Activated naive CD4-positive, alpha-beta T cell treated with anti-CD3 and anti-CD28 coated beads, Interleukin-2, amount 50 U/mL, for 24 hours (primary cell): ENCODE measurements around the gene ANKRD13A.
"Not testable (repeated sequence)": the region's sequence is repeated elsewhere in the genome, so short reads cannot be mapped to it uniquely, and the experiment has no call there.

Experiments used
- H3K27ac Mint-ChIP-seq: one replicate; pipeline ENCODE4 v1.8.0; 2021; ENCODE audit warnings: mild to moderate bottlenecking, mixed read lengths
- H3K27me3 Mint-ChIP-seq: one replicate; pipeline ENCODE4 v1.8.0; 2021; ENCODE audit warnings: mixed read lengths
- H3K36me3 Mint-ChIP-seq: one replicate; pipeline ENCODE4 v1.8.0; 2021; ENCODE audit warnings: mixed read lengths
- H3K4me1 Mint-ChIP-seq: one replicate; pipeline ENCODE4 v1.8.0; 2021; ENCODE audit warnings: mixed read lengths
- H3K4me3 Mint-ChIP-seq: one replicate; pipeline ENCODE4 v1.8.0; 2021; ENCODE audit warnings: mild to moderate bottlenecking, mixed read lengths
- H3K9me3 Mint-ChIP-seq: one replicate; pipeline ENCODE4 v1.8.0; 2021; ENCODE audit warnings: mixed read lengths

The ANKRD13A gene

GRCh38 chr12:109995686-109996482 lies 3.3 kb upstream of the ANKRD13A start, which contains the start of gene GIT2:
GIT2 (minus strand) TSS chr12:109996368; CDS start chr12:109996224, 144 bp downstream.
- H3K27me3 Mint-ChIP-seq: no peaks in the 10 kb centered on the region

GRCh38 chr12:109996483-109996853 lies 2.8 kb upstream of the ANKRD13A start:
- peak overlapping the region; percentile 90 for H3K27ac Mint-ChIP-seq
- no peaks in the 10 kb centered on the region for H3K9me3 Mint-ChIP-seq
- H3K36me3 Mint-ChIP-seq: peaks cover 2% of the 10 kb centered on the region
- peaks cover 68% of the 10 kb centered on the region for H3K4me1 Mint-ChIP-seq
- peak overlapping the region; percentile 89 for H3K4me3 Mint-ChIP-seq
- H3K27me3 Mint-ChIP-seq: no peaks in the 10 kb centered on the region

More at GRCh38 chr12:109995686-109996482, 3.3 kb upstream of the ANKRD13A start, which contains the start of gene GIT2:
- Mint-ChIP-seq H3K4me3 (peak within 1 kb of the TSS; percentile 89), H3K36me3 (peaks cover 6% of the 10 kb centered on the region), H3K9me3 (no peaks in the 10 kb centered on the region), H3K27ac (peak within 1 kb of the TSS; percentile 90), H3K4me1 (peaks cover 67% of the 10 kb centered on the region)

- Mint-ChIP-seq H3K4me1 (peaks cover 71% of the 10 kb centered on the region), H3K4me3 (peak overlapping the region; percentile 59), H3K9me3 (no peaks in the 10 kb centered on the region), H3K27ac (peak overlapping the region; percentile 71), H3K27me3 (no peaks in the 10 kb centered on the region), H3K36me3 (no peaks in the 10 kb centered on the region)
Observed at GRCh38 chr12:109997393-109997792, 1.8 kb upstream of the ANKRD13A start.

GRCh38 chr12:109998241-109998903 lies 858 bp upstream of the ANKRD13A start:
- H3K36me3 Mint-ChIP-seq: no peaks in the 10 kb centered on the region
- no peaks in the 10 kb centered on the region for H3K9me3 Mint-ChIP-seq
- no peaks in the 10 kb centered on the region for H3K27me3 Mint-ChIP-seq
- H3K27ac Mint-ChIP-seq: peak overlapping the region; percentile 99
- peak overlapping the region; percentile 92 for H3K4me3 Mint-ChIP-seq
- peaks cover 71% of the 10 kb centered on the region for H3K4me1 Mint-ChIP-seq

GRCh38 chr12:109999649-109999971 lies 380 bp downstream of the ANKRD13A start:
- Mint-ChIP-seq H3K36me3 (no peaks in the 10 kb centered on the region), H3K27me3 (no peaks in the 10 kb centered on the region), H3K4me1 (peaks cover 66% of the 10 kb centered on the region), H3K4me3 (peak overlapping the region; percentile 100), H3K9me3 (no peaks in the 10 kb centered on the region), H3K27ac (peak overlapping the region; percentile 98)

- H3K36me3 Mint-ChIP-seq: no peaks in the 10 kb centered on the region
- H3K27me3 Mint-ChIP-seq: no peaks in the 10 kb centered on the region
- H3K4me1 Mint-ChIP-seq: peaks cover 66% of the 10 kb centered on the region
- H3K27ac Mint-ChIP-seq: peak overlapping the region; percentile 98
- peak overlapping the region; percentile 100 for H3K4me3 Mint-ChIP-seq
- no peaks in the 10 kb centered on the region for H3K9me3 Mint-ChIP-seq
Observed at GRCh38 chr12:109999983-110000505, 814 bp downstream of the ANKRD13A start.

GRCh38 chr12:110001596-110001995 lies 2.4 kb downstream of the ANKRD13A start:
- no peaks in the 10 kb centered on the region for H3K9me3 Mint-ChIP-seq
- no peak overlapping the region for H3K27ac Mint-ChIP-seq
- H3K4me1 Mint-ChIP-seq: peaks cover 77% of the 10 kb centered on the region
- H3K4me3 Mint-ChIP-seq: peak overlapping the region; percentile 100
- H3K36me3 Mint-ChIP-seq: no peaks in the 10 kb centered on the region
- H3K27me3 Mint-ChIP-seq: no peaks in the 10 kb centered on the region

- H3K9me3 Mint-ChIP-seq: no peaks in the 10 kb centered on the region
- H3K4me3 Mint-ChIP-seq: peak overlapping the region; percentile 38
- peak overlapping the region; percentile 75 for H3K27ac Mint-ChIP-seq
- peaks cover 1% of the 10 kb centered on the region for H3K36me3 Mint-ChIP-seq
- peaks cover 79% of the 10 kb centered on the region for H3K4me1 Mint-ChIP-seq
- no peaks in the 10 kb centered on the region for H3K27me3 Mint-ChIP-seq
Observed at GRCh38 chr12:110002676-110003515, 3.7 kb downstream of the ANKRD13A start.

GRCh38 chr12:110004598-110004997 lies 5.4 kb downstream of the ANKRD13A start:
- peak overlapping the region; percentile 37 for H3K4me3 Mint-ChIP-seq
- peaks cover 78% of the 10 kb centered on the region for H3K4me1 Mint-ChIP-seq
- no peak overlapping the region for H3K27ac Mint-ChIP-seq

GRCh38 chr12:110005319-110005973 lies 6.2 kb downstream of the ANKRD13A start:
- H3K36me3 Mint-ChIP-seq: peaks cover 6% of the 10 kb centered on the region
- peak overlapping the region; percentile 60 for H3K27ac Mint-ChIP-seq

More at GRCh38 chr12:110004598-110004997, 5.4 kb downstream of the ANKRD13A start:
- Mint-ChIP-seq H3K36me3 (peaks cover 5% of the 10 kb centered on the region), H3K27me3 (no peaks in the 10 kb centered on the region), H3K9me3 (no peaks in the 10 kb centered on the region)

GRCh38 chr12:110006115-110006514 lies 6.9 kb downstream of the ANKRD13A start:
- peak overlapping the region; percentile 15 for H3K4me3 Mint-ChIP-seq
- H3K4me1 Mint-ChIP-seq: peaks cover 79% of the 10 kb centered on the region
- H3K27me3 Mint-ChIP-seq: no peaks in the 10 kb centered on the region
- H3K27ac Mint-ChIP-seq: no peak overlapping the region
- no peaks in the 10 kb centered on the region for H3K9me3 Mint-ChIP-seq
- peaks cover 6% of the 10 kb centered on the region for H3K36me3 Mint-ChIP-seq

More at GRCh38 chr12:110005319-110005973, 6.2 kb downstream of the ANKRD13A start:
- Mint-ChIP-seq H3K27me3 (no peaks in the 10 kb centered on the region), H3K4me1 (peaks cover 76% of the 10 kb centered on the region), H3K9me3 (no peaks in the 10 kb centered on the region), H3K4me3 (peak overlapping the region; percentile 69)

GRCh38 chr12:110007881-110008280 lies 8.7 kb downstream of the ANKRD13A start:
- H3K36me3 Mint-ChIP-seq: peaks cover 6% of the 10 kb centered on the region
- no peaks in the 10 kb centered on the region for H3K27me3 Mint-ChIP-seq
- H3K27ac Mint-ChIP-seq: peak overlapping the region; percentile 82

GRCh38 chr12:110008681-110009398 lies 9.6 kb downstream of the ANKRD13A start:
- H3K27me3 Mint-ChIP-seq, H3K4me3 Mint-ChIP-seq, H3K9me3 Mint-ChIP-seq, H3K36me3 Mint-ChIP-seq, H3K27ac Mint-ChIP-seq: not testable (repeated sequence)
- H3K4me1 Mint-ChIP-seq: peaks cover 71% of the 10 kb centered on the region

More at GRCh38 chr12:110007881-110008280, 8.7 kb downstream of the ANKRD13A start:
- no peaks in the 10 kb centered on the region for H3K9me3 Mint-ChIP-seq
- peak overlapping the region; percentile 33 for H3K4me3 Mint-ChIP-seq
- H3K4me1 Mint-ChIP-seq: peaks cover 81% of the 10 kb centered on the region
